ENCODE measurements around the gene FHIT.

The FHIT gene

DNA sequence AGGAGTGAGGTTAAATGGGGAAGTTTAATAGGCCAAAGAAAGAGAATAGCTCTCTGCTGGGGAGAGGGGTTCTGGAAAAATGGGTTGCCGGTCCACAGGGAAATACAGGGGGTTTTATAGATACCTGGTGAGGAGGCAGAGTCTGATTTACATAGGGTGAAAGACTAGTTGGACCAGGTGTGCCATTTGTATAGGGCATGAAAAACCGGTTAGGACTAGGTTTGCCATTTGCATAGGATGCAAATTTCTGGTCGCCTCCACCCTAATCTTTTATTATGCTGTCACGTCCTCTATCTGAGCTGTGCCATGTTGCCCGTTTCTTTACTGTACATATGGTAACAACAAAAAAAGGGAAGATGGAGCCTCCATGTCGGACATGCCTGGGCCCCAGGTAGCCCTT lies 960.1 kb downstream of the FHIT start:
- no peak for DNase-seq (ENCODE audit: low read depth, low spot score)

DNA sequence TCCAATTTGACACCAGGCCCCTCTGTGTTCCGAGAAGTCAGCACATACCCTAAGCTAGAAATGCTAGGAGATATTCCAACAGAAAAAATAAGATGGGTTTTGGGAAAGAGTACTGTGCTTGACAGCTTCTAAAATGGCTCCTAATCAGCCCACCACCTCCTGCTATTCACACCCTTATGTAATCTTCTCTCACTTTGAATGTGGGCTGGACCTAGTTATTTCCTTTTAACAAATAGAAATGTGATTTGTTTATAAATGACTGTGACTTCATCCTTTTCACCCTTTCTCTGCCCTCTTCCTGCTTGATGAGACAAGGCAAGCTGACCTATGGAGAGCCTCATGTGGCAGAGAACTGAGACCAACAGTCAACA lies 961.1 kb downstream of the FHIT start:
- no peak for DNase-seq (ENCODE audit: low read depth, low spot score)

DNA sequence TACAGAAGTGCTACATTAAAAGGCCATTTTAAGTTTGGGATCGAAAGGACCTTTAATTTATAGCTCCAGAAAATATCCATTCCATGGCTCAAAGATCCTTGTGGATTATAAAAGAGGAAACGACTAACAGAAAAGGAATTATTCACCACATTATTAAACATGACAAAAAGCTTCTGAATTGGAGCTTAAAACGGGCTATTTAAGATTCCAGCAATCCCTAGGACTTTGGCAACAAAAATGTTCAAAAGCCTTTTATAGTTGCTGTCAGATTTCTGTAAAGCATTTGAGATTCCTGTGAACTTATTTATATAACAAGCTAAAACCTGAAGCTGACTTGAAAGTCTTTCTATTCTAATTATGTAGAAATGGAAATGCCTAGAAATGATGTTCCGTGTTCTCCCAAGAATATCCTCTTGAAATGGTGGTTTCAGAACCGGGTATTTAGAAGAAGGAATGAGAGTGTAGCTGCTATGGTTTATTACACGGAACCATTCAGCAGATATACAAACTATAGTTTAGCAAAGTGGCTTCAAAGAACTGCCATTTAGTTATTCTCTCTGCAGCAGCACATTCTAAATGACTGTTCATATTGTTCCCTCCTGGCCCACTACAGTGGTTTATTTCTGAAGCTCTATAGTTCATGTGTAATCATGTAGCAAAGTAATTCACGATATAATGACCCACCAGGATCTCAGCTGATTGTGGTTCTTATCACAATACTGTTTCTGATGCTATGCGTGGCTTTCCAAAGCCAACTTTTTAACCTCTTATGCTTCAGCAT lies 961.7 kb downstream of the FHIT start:
- no peak for DNase-seq (ENCODE audit: low read depth, low spot score)

DNA sequence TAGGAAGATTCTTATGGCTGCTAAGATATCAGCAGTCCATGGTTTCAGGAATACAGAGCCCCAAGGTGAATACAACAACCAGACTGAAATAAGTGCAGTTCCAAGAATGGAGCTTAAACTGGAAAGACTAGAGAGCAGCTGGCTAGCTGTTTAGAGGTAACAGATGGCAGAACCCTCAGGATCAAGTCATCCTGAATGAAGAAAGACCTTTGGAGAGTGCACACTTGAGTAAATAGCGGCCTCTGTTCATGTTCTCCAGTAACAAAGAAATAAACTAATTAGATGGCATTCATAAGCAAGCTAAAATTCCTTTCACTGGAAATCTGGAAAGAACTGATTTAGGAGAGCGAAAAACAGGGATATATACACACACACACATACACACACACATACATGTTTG lies 968.4 kb downstream of the FHIT start:
- DNase-seq (ENCODE audit: low read depth, low spot score) = no peak

DNA sequence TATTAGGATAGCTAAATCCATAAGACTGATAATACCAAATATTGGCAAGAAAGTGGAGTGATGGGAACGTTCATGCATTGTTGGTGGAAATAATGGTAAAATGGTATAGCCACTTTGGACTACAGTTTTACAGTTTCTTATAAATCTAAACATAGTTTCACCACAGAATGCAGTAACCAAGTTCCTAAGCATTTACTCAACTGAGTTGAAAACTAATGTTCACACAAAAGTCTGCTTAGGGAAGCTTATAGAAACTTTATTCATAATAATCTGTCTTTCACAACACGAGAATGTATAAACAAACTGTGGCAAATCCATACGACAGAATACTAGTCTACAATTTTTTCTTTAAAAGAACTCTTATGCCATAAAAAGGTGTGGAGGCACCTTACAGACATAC lies 969.3 kb downstream of the FHIT start:
- DNase-seq (ENCODE audit: low read depth, low spot score) = no peak

DNA sequence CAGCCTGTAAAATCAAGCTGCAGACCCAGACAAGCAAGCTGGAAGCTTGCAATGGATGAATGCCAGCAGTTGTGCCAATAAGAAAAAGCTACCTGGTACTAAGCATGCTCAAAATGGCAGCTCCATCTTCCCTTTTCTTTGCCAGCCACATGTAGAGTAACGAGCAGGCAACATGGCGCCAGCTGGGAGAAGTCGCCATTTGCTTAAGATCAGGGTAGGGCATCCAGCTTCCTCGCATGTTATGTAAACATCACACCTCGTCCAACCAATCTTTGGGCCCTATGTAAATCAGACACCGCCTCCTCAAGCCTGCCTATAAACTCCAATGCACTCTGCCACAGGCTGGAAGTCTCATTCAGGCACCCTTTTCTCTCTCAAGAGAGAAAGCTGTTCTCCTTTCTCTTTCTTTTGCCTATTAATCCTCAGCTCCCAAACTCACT lies 973.9 kb downstream of the FHIT start:
- no peak for DNase-seq (ENCODE audit: low read depth, low spot score)

DNA sequence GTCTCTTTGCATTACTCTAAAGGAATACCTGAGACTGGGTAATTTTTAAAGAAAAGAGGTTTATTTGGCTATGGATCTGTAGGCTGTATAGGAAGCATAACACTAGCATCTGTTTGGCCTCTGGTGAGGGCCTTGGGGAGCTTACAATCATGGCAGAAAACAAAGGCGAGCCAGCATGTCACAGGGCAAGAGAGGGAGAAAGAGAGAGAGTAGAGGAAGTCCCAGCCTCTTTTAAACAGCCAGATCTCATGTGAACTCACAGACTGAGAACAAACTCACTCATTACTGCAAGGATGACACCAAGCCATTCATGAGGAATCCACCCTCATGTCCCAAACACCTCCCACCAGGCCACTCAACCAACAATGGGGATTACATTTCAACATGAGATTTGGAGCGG lies 974.6 kb downstream of the FHIT start:
- DNase-seq (ENCODE audit: low read depth, low spot score) = no peak

DNA sequence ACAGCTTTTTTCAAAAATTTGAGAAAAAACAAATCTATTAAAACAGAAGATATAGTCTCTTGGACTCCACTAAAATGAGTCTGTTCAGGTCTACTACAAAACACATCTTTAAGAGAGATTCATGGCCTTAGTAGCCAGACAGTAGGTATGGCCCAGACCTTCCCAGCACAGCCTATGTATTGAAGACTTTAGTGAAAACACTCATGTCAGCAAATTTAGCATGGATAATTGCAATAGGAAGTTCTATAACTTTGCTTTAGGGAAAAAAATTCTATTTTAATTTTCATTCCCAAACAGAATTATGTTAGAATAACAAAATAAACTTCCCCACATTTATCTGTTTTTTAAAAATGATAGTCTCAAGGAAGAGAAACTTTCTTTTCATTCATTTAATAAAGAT lies 976.6 kb downstream of the FHIT start:
- DNase-seq (ENCODE audit: low read depth, low spot score) = no peak

DNA sequence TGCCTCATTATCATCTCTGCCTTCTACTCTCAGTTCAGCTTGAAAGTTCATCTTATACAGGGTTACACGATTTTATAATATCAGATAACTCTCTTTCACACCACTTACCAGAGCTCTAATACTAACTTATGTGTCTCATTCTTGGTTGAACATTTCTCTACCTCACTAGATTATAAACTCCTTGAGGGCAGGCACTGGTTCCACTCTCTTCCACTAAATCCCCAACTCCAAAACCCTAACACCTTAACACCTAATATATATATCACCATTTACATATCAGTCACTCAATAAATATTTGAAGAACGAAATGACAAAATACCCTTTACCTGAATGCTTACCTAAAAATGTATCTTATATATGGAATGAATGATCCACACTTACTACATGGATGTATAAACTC lies 977.2 kb downstream of the FHIT start:
- DNase-seq (ENCODE audit: low read depth, low spot score) = no peak

DNA sequence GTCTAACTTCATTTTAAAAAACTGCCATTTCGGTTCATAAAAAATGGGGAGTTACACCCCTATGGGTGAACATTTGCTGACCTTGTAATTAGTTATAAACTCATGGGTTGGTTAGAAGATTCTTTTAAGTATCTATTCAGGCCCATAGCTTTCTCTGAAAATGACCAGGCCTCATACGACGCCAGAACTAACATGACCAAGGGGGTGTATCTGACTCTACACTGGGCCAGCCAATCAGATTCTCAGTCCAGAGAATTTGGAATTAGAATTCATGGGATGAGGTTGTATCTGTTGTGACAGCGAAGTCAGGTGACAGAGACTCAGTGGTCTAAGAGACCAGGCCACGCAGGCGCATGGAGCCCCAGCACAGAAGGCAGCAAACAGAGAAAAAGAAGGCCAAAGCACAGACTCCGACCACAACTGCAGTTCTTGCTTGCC lies 981.4 kb downstream of the FHIT start:
- DNase-seq (ENCODE audit: low read depth, low spot score) = no peak

DNA sequence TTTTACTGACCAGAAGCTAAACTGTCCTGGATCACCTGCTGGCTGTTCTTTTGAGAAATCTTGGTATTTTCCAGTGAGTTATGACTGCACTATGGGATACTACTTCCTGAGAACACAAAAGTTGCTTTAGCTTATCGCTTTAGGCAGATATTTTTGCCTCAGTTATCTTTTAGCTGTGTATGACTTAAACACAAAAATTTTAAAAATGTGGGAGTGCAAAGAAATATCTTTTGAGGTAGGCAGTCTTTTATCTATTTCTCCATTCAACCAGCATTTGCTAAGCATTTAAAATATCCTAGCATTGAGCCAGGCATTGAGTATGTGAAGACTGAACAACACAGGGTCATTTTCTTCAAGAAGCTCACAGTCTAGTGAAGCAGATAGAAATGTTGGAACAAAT lies 981.9 kb downstream of the FHIT start:
- DNase-seq (ENCODE audit: low read depth, low spot score) = no peak

DNA sequence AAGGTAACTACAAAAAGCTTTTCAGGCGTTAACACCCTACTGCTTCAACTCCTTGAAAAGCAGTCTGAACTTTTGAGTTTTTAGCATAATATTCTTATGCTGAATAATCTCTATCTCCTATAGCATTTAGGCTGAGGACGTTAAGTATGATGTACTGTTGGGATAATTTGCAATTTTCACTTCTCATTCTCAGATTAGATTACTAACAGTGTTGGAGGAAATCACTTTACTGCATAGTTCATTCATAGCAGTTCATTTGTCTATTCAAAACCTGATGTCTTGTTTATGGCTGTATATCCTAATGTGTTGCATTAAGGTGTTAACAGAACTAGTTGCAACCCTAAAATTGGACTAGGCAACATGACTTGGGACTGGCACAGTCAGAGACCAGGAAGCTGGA lies 983.1 kb downstream of the FHIT start:
- DNase-seq (ENCODE audit: low read depth, low spot score) = no peak

DNA sequence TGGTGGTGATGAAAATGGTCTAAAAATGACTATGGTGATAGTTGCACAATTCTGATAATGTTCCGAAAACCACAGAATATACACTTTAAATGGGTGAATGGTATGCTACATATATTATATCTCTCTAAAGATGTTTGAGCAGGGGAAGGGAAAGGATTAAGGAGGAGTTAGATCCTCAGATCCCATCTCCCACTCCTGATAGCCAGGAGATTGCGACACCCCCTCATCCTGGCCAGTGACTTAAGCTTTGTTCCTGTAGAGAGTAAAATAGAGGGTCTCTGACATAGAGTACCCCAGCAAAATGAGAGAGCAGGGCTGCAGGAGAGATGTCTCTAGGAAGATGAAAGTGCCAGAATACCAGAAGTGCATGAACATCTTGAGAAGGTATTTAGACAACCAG lies 984.8 kb downstream of the FHIT start:
- DNase-seq (ENCODE audit: low read depth, low spot score) = no peak

DNA sequence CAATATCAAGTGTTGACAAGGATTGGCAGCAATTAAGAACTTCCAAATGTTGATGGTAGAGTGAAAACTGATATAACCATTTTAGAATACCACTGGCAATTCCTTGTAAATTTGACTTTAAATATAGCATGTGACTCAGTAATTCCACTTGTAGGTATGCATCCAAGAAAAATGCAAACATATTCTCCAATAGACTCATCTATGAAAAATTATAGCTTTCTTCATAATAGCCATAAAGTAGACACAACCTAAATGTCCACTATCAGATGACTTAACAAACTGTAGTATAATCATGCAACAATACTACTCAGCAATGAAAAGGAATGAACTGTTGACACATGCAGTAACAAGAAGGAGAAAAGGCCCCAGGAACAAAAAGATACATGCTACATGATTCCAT lies 988.1 kb downstream of the FHIT start:
- DNase-seq (ENCODE audit: low read depth, low spot score) = no peak

DNA sequence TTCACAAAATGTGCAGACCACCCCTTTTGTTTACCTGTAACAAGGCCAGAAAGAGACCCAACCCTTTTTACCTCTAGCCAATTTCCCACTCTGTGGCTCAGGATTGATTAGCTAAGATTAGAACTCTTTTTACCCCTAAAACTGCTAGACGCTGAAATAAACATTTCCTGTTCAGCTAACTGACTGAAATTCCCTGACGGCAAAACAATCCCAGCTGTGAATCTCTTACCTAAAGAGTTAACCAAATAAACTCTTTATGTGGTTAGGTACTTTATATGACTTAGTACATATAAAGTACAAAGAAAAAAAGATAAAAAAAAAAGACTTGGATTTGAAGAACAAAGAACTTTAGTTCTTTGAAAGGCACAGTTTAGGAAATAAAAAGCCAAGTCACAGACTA lies 988.7 kb downstream of the FHIT start:
- no peak for DNase-seq (ENCODE audit: low read depth, low spot score)

DNA sequence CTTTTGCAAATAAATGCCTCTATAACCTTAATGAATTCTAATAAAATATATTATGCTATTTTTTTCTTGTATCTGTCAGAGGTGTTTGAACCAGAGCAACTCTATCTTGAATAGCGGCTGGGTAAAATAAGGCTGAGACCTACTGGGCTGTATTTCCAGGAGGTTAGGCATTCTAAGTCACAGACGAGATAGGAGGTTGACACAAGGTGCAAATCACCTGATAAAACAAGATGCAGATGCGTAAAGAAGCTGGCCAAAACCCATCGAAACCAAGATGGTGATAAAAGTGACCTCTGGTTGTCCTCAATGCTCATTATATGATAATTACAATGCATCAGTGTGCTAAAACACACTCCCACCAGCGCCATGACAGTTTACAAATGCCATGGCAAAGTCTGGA lies 990.7 kb downstream of the FHIT start:
- DNase-seq (ENCODE audit: low read depth, low spot score) = no peak

DNA sequence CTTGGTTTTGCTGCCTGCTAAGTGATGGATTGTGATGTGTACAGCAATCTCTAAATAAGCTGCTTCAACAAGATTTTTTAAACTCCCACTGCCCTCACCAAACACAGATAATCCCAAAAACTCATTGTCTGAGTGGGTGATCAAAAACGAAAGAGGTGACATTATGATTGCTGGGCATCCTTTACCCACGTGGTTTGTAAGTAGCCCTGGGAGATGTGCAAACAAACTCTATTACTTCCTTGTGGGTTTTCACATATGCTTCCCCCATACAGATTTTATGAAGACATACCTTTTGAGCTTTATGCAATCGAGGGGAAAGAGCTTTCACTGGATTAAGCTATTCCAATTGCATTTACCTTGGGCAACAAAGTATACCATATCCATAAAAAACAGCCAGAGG lies 1000.4 kb downstream of the FHIT start:
- no peak for DNase-seq (ENCODE audit: low read depth, low spot score)

DNA sequence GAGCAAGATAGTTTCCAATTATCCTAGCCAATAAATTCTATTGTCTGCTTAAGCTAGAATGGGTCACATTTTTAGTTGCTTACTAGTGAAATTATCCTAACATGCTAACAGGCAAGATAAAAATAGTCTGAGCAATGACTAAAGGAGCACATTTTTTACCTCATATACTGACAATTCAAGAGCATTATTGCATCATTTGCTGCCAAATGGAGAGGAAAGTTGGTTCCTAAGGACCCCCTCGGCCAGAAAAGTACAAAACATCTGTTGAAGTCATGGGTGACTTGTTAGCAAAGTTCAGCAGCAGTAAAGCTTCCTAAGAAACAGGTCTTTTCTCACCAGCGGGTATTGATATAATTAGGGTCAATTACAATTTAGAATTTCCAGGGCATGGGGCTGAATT lies 1001.0 kb downstream of the FHIT start:
- DNase-seq (ENCODE audit: low read depth, low spot score) = no peak

DNA sequence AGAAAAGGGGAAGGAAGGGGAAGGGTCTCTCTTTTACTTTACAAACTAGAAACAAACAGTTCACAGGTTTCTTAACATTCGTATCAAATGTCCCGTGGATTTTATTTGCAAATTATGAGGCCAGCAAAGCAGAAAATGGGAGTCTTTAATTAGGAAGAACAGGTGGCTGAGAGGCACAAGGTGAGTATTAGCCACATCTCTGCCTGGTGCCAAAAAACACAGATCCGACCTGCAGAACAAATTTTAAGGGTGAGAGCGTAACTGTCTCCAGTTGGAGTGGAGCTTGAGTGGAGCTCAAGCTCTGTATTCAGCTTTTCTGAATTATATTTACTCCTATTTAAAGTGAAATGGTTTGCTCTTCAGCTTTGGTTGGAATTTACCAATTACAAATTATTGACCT lies 1004.9 kb downstream of the FHIT start:
- DNase-seq (ENCODE audit: low read depth, low spot score) = no peak

DNA sequence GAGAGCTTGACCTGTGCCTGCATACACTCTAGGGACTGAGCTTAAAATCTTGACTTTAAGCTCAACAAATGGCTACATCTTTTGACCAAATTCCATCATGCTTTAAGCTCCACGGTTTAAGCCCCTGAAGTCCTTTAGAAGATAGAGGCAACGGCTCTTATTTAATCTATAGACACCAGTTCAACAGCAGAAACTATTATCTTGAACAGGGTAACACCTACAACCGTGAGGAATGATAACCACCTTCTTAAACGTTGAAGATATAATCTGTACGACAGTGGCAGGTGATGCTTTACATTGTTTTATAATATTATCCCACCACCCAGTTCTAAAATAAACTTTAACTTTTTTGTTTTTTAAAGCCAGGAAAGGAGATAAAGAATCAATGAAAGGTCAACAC lies 1007.8 kb downstream of the FHIT start:
- no peak for DNase-seq (ENCODE audit: low read depth, low spot score)

DNA sequence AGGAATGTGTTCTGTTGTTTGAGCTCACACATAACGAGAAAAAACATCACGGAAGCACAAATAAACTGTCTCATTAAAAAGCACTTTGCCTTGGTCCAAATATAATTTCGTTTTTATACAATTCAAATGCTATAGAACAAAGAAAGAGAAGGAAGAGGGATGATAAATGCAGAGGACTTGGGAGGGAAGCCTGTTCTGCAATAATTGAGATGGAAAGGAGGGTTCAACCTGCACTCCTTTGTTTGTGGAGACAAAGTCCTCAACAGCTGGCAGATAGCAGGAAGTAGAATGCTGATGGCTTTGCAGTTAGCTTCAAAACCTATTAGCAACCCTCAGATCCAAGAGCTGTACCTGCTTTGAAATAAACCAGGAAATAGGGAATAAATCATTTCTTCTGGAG lies 1010.8 kb downstream of the FHIT start:
- DNase-seq (ENCODE audit: low read depth, low spot score) = no peak

DNA sequence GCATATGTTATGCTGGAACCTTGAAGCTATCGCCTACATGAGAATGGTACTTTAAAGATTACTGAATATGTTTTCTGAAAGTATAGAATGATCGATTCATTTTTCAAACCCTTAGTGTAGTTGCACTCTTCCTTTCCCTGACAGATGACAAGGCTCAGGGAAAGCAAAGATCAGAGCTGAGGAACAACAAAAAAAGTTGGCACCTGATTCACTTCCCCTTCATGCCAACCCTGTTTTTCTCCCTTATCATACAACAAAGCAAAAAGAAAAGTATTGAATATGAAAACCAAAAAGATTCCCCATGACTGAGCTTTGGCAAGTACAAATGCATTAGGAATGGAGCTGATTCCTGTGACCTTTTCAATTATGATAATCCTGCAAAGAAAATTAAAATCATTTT lies 1012.7 kb downstream of the FHIT start:
- no peak for DNase-seq (ENCODE audit: low read depth, low spot score)

DNA sequence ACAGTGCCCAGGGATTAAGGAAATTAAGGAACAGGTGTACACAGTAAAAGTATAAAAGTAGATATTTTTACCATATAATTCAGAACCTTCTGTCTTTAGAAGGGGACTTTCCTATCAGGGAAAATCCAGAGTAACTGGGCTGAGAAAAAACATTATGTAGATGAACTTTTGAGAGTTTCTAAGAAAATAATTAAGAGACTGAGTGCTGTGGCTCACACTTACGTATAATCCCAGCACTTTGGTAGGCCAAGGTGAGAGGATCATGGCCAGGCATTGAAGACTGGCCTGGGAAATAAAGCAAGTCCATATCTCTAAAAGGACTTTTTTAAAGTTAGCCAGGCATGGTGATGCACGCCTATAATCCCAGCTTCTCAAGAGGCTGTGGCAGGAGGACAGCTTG lies 1021.8 kb downstream of the FHIT start:
- DNase-seq (ENCODE audit: low read depth, low spot score) = no peak

DNA sequence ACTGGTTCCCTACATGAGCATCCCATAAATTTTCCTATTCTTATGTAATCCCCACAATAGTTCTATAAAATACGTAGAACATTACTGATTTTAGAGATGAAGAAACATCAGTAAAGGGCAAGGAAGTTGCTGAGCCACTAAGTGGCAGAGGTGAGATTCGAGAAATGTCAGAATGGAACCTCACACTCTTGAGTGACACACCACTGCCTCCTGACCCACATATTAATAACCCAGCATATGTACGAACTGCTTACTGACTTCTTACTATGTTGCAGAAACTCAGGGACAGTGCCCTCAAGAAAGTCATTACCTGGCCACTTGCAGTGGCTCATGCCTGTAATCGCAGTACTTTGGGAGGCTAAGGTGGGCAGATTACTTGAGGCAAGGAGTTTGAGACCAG lies 1022.4 kb downstream of the FHIT start:
- no peak for DNase-seq (ENCODE audit: low read depth, low spot score)
